HL-60 (cell line): Measurements from ENCODE around the gene PTPRN2.

ENCODE experiments used
- DNase-seq, 2 experiments: peaks; one replicate each; pipeline ENCODE4 v3.0.0-alpha.2; 2010 to 2020; ENCODE audit warnings: low read depth in 1 of 2, low spot score in 1 of 2
- H3K27ac ChIP-seq: fragments of 250-450 bp; sonication (Bioruptor Pico); replicated peaks from 2 replicates; pipeline ENCODE4 v1.5.1; 2020; ENCODE audit warnings: mild to moderate bottlenecking, moderate library complexity
- H3K27me3 ChIP-seq: fragments of 250-450 bp; sonication (Bioruptor Pico); 2 replicates; pipeline ENCODE4 v1.5.1; 2021; ENCODE audit warnings: mild to moderate bottlenecking, moderate library complexity; ENCODE audit not compliant: insufficient read depth, poor library complexity, severe bottlenecking
- H3K4me3 ChIP-seq: replicated peaks from 2 replicates; pipeline ENCODE4 v1.5.1; 2011; ENCODE audit warnings: mild to moderate bottlenecking, control low read depth, low read length; ENCODE audit not compliant: insufficient read depth
- GABPA ChIP-seq: IDR thresholded peaks from 2 replicates; pipeline ENCODE4 v1.6.1; 2012; ENCODE audit warnings: low read depth
- POLR2AphosphoS5 ChIP-seq: IDR thresholded peaks from 2 replicates; pipeline ENCODE4 v1.6.1; 2012; ENCODE audit warnings: low read depth
- SPI1 ChIP-seq: IDR thresholded peaks from 2 replicates; pipeline ENCODE4 v1.6.1; 2012; ENCODE audit warnings: low read depth, mild to moderate bottlenecking, borderline replicate concordance
- TF ChIP-seq, protein P1 (sequence below): IDR thresholded peaks from 2 replicates; pipeline ENCODE4 v1.6.1; 2012; ENCODE audit warnings: low read depth; ENCODE audit not compliant: insufficient replicate concordance
- TF ChIP-seq, protein P2 (sequence below): IDR thresholded peaks from one replicate; pipeline ENCODE4 v1.5.1; 2011; ENCODE audit warnings: low read length, control low read depth, inconsistent platforms; ENCODE audit not compliant: insufficient read depth

PTPRN2 gene

DNA sequence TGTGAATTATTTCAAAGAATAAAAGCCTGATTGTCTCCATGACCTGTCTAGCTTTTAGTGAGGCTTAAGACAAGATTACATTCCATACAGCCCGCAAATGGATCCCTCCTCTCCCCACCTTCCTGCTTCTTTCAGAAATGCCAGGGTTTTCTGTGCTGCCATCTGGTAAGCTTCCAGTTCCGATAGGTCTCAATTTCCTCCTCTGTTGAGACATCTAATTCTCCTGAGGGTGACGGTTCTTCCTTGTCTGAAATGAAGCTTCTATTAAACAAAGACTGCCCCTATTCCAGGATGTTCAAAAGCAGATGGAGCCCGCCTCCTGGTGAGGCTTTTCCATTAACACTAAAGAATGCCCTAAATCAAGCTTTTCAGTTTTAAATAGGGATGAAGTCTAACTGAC, 295.6 kb downstream of the PTPRN2 start:
- H3K27me3 ChIP-seq: no peaks in the 10 kb centered on the region

GRCh38 chr7:158289761-158290523, 297.7 kb downstream of the PTPRN2 start:
- no peak for DNase-seq
- Histone ChIP-seq H3K27me3 (no peaks in the 10 kb centered on the region), H3K4me3 (no peak overlapping the region), H3K27ac (no peak overlapping the region)
- TF ChIP-seq, protein P1, sequence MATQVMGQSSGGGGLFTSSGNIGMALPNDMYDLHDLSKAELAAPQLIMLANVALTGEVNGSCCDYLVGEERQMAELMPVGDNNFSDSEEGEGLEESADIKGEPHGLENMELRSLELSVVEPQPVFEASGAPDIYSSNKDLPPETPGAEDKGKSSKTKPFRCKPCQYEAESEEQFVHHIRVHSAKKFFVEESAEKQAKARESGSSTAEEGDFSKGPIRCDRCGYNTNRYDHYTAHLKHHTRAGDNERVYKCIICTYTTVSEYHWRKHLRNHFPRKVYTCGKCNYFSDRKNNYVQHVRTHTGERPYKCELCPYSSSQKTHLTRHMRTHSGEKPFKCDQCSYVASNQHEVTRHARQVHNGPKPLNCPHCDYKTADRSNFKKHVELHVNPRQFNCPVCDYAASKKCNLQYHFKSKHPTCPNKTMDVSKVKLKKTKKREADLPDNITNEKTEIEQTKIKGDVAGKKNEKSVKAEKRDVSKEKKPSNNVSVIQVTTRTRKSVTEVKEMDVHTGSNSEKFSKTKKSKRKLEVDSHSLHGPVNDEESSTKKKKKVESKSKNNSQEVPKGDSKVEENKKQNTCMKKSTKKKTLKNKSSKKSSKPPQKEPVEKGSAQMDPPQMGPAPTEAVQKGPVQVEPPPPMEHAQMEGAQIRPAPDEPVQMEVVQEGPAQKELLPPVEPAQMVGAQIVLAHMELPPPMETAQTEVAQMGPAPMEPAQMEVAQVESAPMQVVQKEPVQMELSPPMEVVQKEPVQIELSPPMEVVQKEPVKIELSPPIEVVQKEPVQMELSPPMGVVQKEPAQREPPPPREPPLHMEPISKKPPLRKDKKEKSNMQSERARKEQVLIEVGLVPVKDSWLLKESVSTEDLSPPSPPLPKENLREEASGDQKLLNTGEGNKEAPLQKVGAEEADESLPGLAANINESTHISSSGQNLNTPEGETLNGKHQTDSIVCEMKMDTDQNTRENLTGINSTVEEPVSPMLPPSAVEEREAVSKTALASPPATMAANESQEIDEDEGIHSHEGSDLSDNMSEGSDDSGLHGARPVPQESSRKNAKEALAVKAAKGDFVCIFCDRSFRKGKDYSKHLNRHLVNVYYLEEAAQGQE: no peak
- TF ChIP-seq, protein P2, sequence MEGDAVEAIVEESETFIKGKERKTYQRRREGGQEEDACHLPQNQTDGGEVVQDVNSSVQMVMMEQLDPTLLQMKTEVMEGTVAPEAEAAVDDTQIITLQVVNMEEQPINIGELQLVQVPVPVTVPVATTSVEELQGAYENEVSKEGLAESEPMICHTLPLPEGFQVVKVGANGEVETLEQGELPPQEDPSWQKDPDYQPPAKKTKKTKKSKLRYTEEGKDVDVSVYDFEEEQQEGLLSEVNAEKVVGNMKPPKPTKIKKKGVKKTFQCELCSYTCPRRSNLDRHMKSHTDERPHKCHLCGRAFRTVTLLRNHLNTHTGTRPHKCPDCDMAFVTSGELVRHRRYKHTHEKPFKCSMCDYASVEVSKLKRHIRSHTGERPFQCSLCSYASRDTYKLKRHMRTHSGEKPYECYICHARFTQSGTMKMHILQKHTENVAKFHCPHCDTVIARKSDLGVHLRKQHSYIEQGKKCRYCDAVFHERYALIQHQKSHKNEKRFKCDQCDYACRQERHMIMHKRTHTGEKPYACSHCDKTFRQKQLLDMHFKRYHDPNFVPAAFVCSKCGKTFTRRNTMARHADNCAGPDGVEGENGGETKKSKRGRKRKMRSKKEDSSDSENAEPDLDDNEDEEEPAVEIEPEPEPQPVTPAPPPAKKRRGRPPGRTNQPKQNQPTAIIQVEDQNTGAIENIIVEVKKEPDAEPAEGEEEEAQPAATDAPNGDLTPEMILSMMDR: no peak
- TF ChIP-seq SPI1: no peak
- TF ChIP-seq POLR2AphosphoS5: no peak
- TF ChIP-seq GABPA: no peak

More for the DNA sequence above, 295.6 kb downstream of the PTPRN2 start:
- TF ChIP-seq, protein P2: no peak
- TF ChIP-seq, protein P1: no peak
- TF ChIP-seq GABPA (no peak), SPI1 (no peak), POLR2AphosphoS5 (no peak)
- no peak for DNase-seq
- Histone ChIP-seq H3K27ac (no peak overlapping the region), H3K4me3 (no peak overlapping the region)

DNA sequence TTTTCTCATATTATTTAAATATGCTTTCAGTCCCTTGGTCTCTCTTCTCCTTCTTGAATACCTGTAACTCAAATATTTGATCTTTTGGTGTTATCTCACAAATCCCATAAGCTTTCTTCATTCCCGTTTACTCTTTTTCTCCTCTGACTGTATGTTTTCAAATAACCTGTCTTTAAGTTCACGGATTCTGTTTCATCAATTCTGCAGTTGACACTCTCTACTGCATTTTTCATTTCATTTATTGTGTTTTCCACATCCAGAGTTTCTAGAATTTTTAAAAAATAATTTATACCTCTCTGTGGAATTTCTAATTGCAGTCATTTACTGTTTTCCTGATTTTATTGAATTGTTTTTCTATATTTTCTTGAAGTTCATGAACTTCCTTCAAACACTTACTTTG, 298.4 kb downstream of the PTPRN2 start:
- Histone ChIP-seq H3K27ac (no peak overlapping the region), H3K27me3 (no peaks in the 10 kb centered on the region), H3K4me3 (no peak overlapping the region)
- no peak for DNase-seq
- TF ChIP-seq, protein P1: no peak
- TF ChIP-seq SPI1: no peak
- TF ChIP-seq GABPA: no peak
- TF ChIP-seq, protein P2: no peak
- TF ChIP-seq POLR2AphosphoS5: no peak
